HepG2 (cell line): ENCODE data around the gene KLHL3. TPM values are rescaled to one million over a fixed set of nuclear protein-coding genes. Genes with fewer than 3 reads are reported as not detected.

Experiments
- ATAC-seq: fragments of 200-7000 bp; cut with Tn5 transposase; 3 replicates; pipeline ENCODE4 v1.9.1; 2020; ENCODE audit warnings: mild to moderate bottlenecking, moderate library complexity
- BruUV-seq: library from RNA; stranded (reverse); fragments of 400-500 nt; replicated peaks from 2 replicates; lab custom pipeline; 2021; lab: Mats Ljungman, UMichigan
- CTCF ChIA-PET: fragments of 300-600 bp; formaldehyde crosslinking; extraction: SDS; loops from one replicate; lab custom pipeline; 2021; ENCODE audit warnings: low total read pairs, inconsistent platforms, low intra/inter-chr PET ratio; lab: Yijun Ruan, JAX
- POLR2A ChIA-PET: fragments of 350-600 bp; sonication (Branson Sonifier 250); formaldehyde crosslinking; loops from one replicate; lab custom pipeline; 2020; ENCODE audit warnings: antibody characterized with exemption, inconsistent platforms; lab: Yijun Ruan, JAX
- DNase-seq: peaks from one replicate; pipeline ENCODE4 v3.0.0-alpha.2; 2015; ENCODE audit warnings: low spot score
- FAIRE-seq: peaks from 3 replicates; lab custom pipeline; 2011; peaks lifted over from hg19 to GRCh38; lab: Jason Lieb, UNC
- H2AFZ ChIP-seq: one replicate; pipeline ENCODE4 v1.6.1; 2011; ENCODE audit warnings: low read length, inconsistent platforms
- H3K27ac ChIP-seq: fragments of 300-600 bp; 3 replicates; pipeline ENCODE4 v1.8.0; 2011; ENCODE audit warnings: mixed run types, mild to moderate bottlenecking, mixed read lengths, low read length, inconsistent platforms; ENCODE audit not compliant: insufficient read depth; ENCODE audit errors: extremely low read length
- H3K27me3 ChIP-seq, 2 experiments: fragments of 200-600 bp in 1 of 2; 2 replicates in 1 of 2; 3 replicates in 1 of 2; pipeline versions ENCODE4 v1.6.0 to v1.8.0; 2011; ENCODE audit warnings: low read length in 2 of 2, mild to moderate bottlenecking in 2 of 2, moderate library complexity in 2 of 2, inconsistent platforms in 1 of 2; ENCODE audit not compliant: insufficient read depth in 2 of 2, control insufficient read depth in 1 of 2
- H3K36me3 ChIP-seq, 2 experiments: fragments of 200-600 bp in 1 of 2; replicated peaks in 1 of 2; 2 replicates in 1 of 2; 3 replicates in 1 of 2; pipeline versions ENCODE4 v1.5.1 to v1.8.0; 2011; ENCODE audit warnings: low read length in 2 of 2, inconsistent platforms in 1 of 2; ENCODE audit not compliant: insufficient read depth in 2 of 2, control insufficient read depth in 1 of 2
- H3K4me1 ChIP-seq: 2 replicates; pipeline ENCODE4 v1.5.1; 2012; ENCODE audit warnings: low read length, inconsistent platforms; ENCODE audit not compliant: insufficient read depth
- H3K4me2 ChIP-seq: 2 replicates; pipeline ENCODE4 v1.6.0; 2011; ENCODE audit warnings: low read depth, low read length, inconsistent platforms
- H3K4me3 ChIP-seq, 3 experiments: fragments of 200-600 bp in 1 of 3; sonication (generic), shearing (Covaris generic) in 1 of 3; replicated peaks in 1 of 3; 2 replicates each; pipeline ENCODE4 v1.5.1; 2011 to 2016; ENCODE audit warnings: low read length in 3 of 3, inconsistent platforms in 2 of 3, low read depth in 2 of 3, mild to moderate bottlenecking in 2 of 3, control low read depth in 1 of 3, mixed read lengths in 1 of 3; ENCODE audit not compliant: insufficient read depth in 1 of 3
- H3K79me2 ChIP-seq: one replicate; pipeline ENCODE4 v1.6.1; 2011; ENCODE audit warnings: low read length, inconsistent platforms; ENCODE audit not compliant: insufficient read depth
- H3K9ac ChIP-seq: 2 replicates; pipeline ENCODE4 v1.6.0; 2011; ENCODE audit warnings: mild to moderate bottlenecking, low read depth, low read length, inconsistent platforms; ENCODE audit not compliant: insufficient read depth
- H3K9me3 ChIP-seq: 2 replicates; pipeline ENCODE4 v1.5.1; 2012; ENCODE audit warnings: mild to moderate bottlenecking, low read length
- H4K20me1 ChIP-seq: 2 replicates; pipeline ENCODE4 v1.6.0; 2011; ENCODE audit warnings: inconsistent platforms, mild to moderate bottlenecking, low read length, moderate library complexity; ENCODE audit not compliant: insufficient read depth
- HES4 ChIP-seq: sonication (generic); formaldehyde crosslinking; IDR thresholded peaks from 2 replicates; pipeline ENCODE4 v1.9.0; 2021; ENCODE audit warnings: mild to moderate bottlenecking, missing genetic modification reagents, borderline replicate concordance
- NCOA2 ChIP-seq: sonication (generic); formaldehyde crosslinking; IDR thresholded peaks from 2 replicates; pipeline ENCODE4 v1.8.0; 2022; ENCODE audit warnings: inconsistent platforms
- SIN3A ChIP-seq: IDR thresholded peaks from 2 replicates; pipeline ENCODE4 v1.6.1; 2011; ENCODE audit warnings: low read depth, mild to moderate bottlenecking, control low read depth, low read length, borderline replicate concordance
- ZFP62 ChIP-seq: sonication (generic); formaldehyde crosslinking; IDR thresholded peaks from 2 replicates; pipeline ENCODE4 v1.4.0; 2020; ENCODE audit warnings: missing genetic modification reagents
- ZNF792 ChIP-seq: IDR thresholded peaks from 2 replicates; pipeline ENCODE4 v1.6.1; 2016
- WGBS: methylation state at CpG from one replicate; pipeline ENCODE4 v1.1.6; 2017; ENCODE audit warnings: low lambda C conversion rate; 5-methylcytosine and 5-hydroxymethylcytosine counted together
- in situ Hi-C: cut with HindIII; loops from 2 replicates; pipeline ENCODE4 v1.10.0; 2017; ENCODE audit warnings: low pct_unique_long_range_greater_than_20kb; ENCODE audit not compliant: extremely low pct_ligation_motif_present
- intact Hi-C: fragments of 100-400 bp; cut with micrococcal nuclease; formaldehyde crosslinking; loops from one replicate; pipeline ENCODE4 v1.10.0; 2022; ENCODE audit not compliant: unreplicated experiment
- polyA plus RNA-seq, 8 experiments: library from polyadenylated mRNA; depleted of rRNA in 3 of 8; stranded (reverse) in 7 of 8; unstranded in 1 of 8; fragments of >200 nt; fragmentation: Illumina TruSeq in 4 of 8; extraction: Trizol in 4 of 8; gene quantifications; 2 replicates each; pipeline versions ENCODE4 v1.2.1 to v1.2.3, GENCODE V29; 2011 to 2016; ENCODE audit warnings: low read depth in 4 of 8, missing spikeins in 1 of 8, mixed read lengths in 1 of 8; ENCODE audit not compliant: insufficient read depth in 1 of 8
- total RNA-seq, 5 experiments: library from RNA; depleted of rRNA; stranded (reverse); fragments of >200 nt; fragmentation: Illumina TruSeq; extraction: Trizol; gene quantifications; 2 replicates each; pipeline ENCODE4 v1.2.3, GENCODE V29; 2016; ENCODE audit warnings: low read depth in 1 of 5
- TF ChIP-seq, protein P1 (sequence below): sonication (generic); formaldehyde crosslinking; IDR thresholded peaks from 2 replicates; pipeline ENCODE4 v1.4.0; 2020; ENCODE audit warnings: missing genetic modification reagents
- TF ChIP-seq, protein P2 (sequence below): sonication (generic); formaldehyde crosslinking; IDR thresholded peaks from 2 replicates; pipeline ENCODE4 v1.4.0; 2020; ENCODE audit warnings: missing genetic modification reagents, mild to moderate bottlenecking, borderline replicate concordance
- TF ChIP-seq, protein P3 (sequence below): sonication (generic); formaldehyde crosslinking; IDR thresholded peaks from 2 replicates; pipeline ENCODE4 v1.4.0; 2020; ENCODE audit warnings: mild to moderate bottlenecking, missing genetic modification reagents
- TF ChIP-seq, protein P4 (sequence below): sonication (generic); formaldehyde crosslinking; IDR thresholded peaks from 2 replicates; pipeline ENCODE4 v1.9.0; 2021; ENCODE audit warnings: missing genetic modification reagents, borderline replicate concordance

Gene KLHL3
- total and polyA plus RNA-seq, 2 of the 13 experiments (the other 11 are each of a cell fraction or from before 2014, with no cell fraction given), result 0.02 to 0.08 TPM

DNA sequence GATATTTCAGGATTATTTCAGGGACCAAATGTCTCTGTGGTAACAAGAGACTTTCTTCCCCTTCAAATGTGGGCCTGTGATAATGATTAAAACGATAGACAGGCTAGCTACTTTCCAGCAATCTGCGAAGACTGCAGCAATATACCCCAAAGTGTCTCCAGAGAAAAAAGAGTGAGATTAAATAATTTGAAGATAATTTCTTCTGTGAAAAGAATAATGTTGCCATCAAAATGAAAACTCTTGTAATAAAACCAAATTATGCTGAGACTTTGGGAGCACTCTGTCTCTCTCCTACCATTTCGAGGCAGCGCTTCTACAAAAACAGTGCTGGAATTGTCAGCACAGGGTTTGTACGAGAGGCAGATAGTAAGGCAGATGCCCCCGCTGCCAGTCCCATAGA, 132.5 kb downstream of the KLHL3 start (continued):
- TF ChIP-seq, protein P1, sequence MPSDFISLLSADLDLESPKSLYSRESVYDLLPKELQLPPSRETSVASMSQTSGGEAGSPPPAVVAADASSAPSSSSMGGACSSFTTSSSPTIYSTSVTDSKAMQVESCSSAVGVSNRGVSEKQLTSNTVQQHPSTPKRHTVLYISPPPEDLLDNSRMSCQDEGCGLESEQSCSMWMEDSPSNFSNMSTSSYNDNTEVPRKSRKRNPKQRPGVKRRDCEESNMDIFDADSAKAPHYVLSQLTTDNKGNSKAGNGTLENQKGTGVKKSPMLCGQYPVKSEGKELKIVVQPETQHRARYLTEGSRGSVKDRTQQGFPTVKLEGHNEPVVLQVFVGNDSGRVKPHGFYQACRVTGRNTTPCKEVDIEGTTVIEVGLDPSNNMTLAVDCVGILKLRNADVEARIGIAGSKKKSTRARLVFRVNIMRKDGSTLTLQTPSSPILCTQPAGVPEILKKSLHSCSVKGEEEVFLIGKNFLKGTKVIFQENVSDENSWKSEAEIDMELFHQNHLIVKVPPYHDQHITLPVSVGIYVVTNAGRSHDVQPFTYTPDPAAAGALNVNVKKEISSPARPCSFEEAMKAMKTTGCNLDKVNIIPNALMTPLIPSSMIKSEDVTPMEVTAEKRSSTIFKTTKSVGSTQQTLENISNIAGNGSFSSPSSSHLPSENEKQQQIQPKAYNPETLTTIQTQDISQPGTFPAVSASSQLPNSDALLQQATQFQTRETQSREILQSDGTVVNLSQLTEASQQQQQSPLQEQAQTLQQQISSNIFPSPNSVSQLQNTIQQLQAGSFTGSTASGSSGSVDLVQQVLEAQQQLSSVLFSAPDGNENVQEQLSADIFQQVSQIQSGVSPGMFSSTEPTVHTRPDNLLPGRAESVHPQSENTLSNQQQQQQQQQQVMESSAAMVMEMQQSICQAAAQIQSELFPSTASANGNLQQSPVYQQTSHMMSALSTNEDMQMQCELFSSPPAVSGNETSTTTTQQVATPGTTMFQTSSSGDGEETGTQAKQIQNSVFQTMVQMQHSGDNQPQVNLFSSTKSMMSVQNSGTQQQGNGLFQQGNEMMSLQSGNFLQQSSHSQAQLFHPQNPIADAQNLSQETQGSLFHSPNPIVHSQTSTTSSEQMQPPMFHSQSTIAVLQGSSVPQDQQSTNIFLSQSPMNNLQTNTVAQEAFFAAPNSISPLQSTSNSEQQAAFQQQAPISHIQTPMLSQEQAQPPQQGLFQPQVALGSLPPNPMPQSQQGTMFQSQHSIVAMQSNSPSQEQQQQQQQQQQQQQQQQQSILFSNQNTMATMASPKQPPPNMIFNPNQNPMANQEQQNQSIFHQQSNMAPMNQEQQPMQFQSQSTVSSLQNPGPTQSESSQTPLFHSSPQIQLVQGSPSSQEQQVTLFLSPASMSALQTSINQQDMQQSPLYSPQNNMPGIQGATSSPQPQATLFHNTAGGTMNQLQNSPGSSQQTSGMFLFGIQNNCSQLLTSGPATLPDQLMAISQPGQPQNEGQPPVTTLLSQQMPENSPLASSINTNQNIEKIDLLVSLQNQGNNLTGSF (CRISPR knock-in tag), result no peak
- TF ChIP-seq ZFP62, result no peak
- TF ChIP-seq SIN3A, result no peak
- no peak for TF ChIP-seq HES4 (CRISPR knock-in tag)

DNA sequence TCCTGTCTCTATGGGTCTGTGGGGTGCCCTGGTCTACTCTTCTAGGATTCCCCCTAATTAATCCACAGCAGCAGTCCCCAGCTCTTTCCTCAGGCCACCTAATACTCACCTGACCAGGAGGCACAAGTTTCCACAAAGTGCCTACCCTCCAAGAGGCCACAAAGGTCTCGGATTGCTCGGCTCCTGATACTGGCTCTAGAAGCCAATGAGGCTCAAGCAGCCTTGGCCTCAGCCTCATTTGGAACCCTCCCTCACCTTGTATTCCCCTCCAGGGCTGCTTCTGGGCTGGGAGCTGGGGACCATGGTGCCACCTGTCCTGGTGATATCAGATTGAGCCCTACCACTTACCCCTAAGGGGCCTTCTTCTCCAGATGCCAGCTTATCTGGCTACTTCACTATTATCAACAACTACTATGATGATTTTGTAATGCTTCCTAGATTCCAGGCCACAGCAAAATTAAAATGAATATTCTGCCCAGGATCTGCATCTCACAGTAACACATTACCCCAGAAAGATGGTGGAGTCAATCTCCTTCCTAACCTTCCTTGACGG, 133.1 kb downstream of the KLHL3 start:
- ATAC-seq (no peak), DNase-seq (no peak), FAIRE-seq (no peak)
- Histone ChIP-seq H3K27me3 (peaks cover 2 to 33% of the 10 kb centered on the region in 2 experiments; a peak in 3 of 5 replicates), H2AFZ (no peak overlapping the region), H3K9me3 (no peaks in the 10 kb centered on the region), H4K20me1 (0 out of 2 replicates have a peak, but pooled peaks cover 3% of the 10 kb centered on the region), H3K9ac (no peak overlapping the region), H3K4me2 (no peak overlapping the region), H3K36me3 (no peaks in the 10 kb centered on the region), H3K4me1 (no peaks in the 10 kb centered on the region), H3K4me3 (no peak overlapping the region), H3K27ac (no peak overlapping the region), H3K79me2 (no peaks in the 10 kb centered on the region)
- BruUV-seq, result no TSS peak
- intact Hi-C loops, result no loop called here
- in situ Hi-C loops, result no loop called here
- 16% methylated on average over 3 of the region's 3 CpGs for WGBS
- CTCF ChIA-PET, result no interaction called here
- POLR2A ChIA-PET, result no interaction called here
- TF ChIP-seq ZNF792 (CRISPR knock-in tag) (no peak), NCOA2 (CRISPR knock-in tag) (no peak)
- TF ChIP-seq, protein P2, sequence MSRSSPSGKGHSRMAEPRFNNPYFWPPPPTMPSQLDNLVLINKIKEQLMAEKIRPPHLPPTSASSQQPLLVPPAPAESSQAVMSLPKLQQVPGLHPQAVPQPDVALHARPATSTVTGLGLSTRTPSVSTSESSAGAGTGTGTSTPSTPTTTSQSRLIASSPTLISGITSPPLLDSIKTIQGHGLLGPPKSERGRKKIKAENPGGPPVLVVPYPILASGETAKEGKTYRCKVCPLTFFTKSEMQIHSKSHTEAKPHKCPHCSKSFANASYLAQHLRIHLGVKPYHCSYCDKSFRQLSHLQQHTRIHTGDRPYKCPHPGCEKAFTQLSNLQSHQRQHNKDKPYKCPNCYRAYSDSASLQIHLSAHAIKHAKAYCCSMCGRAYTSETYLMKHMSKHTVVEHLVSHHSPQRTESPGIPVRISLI (CRISPR knock-in tag), result no peak
- TF ChIP-seq, protein P3, sequence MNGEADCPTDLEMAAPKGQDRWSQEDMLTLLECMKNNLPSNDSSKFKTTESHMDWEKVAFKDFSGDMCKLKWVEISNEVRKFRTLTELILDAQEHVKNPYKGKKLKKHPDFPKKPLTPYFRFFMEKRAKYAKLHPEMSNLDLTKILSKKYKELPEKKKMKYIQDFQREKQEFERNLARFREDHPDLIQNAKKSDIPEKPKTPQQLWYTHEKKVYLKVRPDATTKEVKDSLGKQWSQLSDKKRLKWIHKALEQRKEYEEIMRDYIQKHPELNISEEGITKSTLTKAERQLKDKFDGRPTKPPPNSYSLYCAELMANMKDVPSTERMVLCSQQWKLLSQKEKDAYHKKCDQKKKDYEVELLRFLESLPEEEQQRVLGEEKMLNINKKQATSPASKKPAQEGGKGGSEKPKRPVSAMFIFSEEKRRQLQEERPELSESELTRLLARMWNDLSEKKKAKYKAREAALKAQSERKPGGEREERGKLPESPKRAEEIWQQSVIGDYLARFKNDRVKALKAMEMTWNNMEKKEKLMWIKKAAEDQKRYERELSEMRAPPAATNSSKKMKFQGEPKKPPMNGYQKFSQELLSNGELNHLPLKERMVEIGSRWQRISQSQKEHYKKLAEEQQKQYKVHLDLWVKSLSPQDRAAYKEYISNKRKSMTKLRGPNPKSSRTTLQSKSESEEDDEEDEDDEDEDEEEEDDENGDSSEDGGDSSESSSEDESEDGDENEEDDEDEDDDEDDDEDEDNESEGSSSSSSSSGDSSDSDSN (CRISPR knock-in tag), result no peak
- TF ChIP-seq, protein P4, sequence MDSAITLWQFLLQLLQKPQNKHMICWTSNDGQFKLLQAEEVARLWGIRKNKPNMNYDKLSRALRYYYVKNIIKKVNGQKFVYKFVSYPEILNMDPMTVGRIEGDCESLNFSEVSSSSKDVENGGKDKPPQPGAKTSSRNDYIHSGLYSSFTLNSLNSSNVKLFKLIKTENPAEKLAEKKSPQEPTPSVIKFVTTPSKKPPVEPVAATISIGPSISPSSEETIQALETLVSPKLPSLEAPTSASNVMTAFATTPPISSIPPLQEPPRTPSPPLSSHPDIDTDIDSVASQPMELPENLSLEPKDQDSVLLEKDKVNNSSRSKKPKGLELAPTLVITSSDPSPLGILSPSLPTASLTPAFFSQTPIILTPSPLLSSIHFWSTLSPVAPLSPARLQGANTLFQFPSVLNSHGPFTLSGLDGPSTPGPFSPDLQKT (CRISPR knock-in tag), result no peak
